Skin epidermis (tissue), 12 donors: ENCODE measurements around the gene HPX.

ENCODE experiments used
- H3K27ac ChIP-seq, 21 experiments: fragments of 200-600 bp; sonication (generic) in 11 of 21; one replicate each; pipeline ENCODE4 v1.5.0; 2020; ENCODE audit warnings: mild to moderate bottlenecking in 3 of 21, inconsistent platforms in 2 of 21, moderate library complexity in 2 of 21
- H3K4me3 ChIP-seq, 7 experiments: fragments of 200-600 bp; sonication (generic) in 2 of 7; one replicate each; pipeline ENCODE4 v1.5.0; 2020; ENCODE audit warnings: inconsistent platforms in 2 of 7, mild to moderate bottlenecking in 2 of 7, moderate library complexity in 1 of 7

Gene HPX

GRCh38 chr11:6420677-6421076 is 20.1 kb downstream of the HPX start:
- Histone ChIP-seq H3K27ac (no peak overlapping the region), H3K4me3 (no peak overlapping the region)

- peak within 1 kb of the TSS; percentile 16 to 92 (median 82) for H3K27ac ChIP-seq
- peak within 1 kb of the TSS; percentile 57 to 98 (median 86) for H3K4me3 ChIP-seq
Measured at GRCh38 chr11:6419009-6419631, 21.7 kb downstream of the HPX start, which contains the start of gene APBB1. Gene APBB1, minus strand, starts transcription at chr11:6419094. Its CDS starts 7,747 bp downstream, at chr11:6411347.

- peak overlapping the region; percentile 57 to 98 (median 86) for H3K4me3 ChIP-seq
Measured at GRCh38 chr11:6418557-6419008, 22.2 kb downstream of the HPX start.

GRCh38 chr11:6417907-6418556 is 22.8 kb downstream of the HPX start:
- H3K4me3 ChIP-seq = peak overlapping the region; percentile 57 to 98 (median 86)
- peak overlapping the region in 17 of 21 experiments; percentile 55 to 92 (median 83) for H3K27ac ChIP-seq

More at GRCh38 chr11:6418557-6419008, 22.2 kb downstream of the HPX start:
- H3K27ac ChIP-seq = peak overlapping the region; percentile 16 to 92 (median 82)

GRCh38 chr11:6415797-6416196 is 25.0 kb downstream of the HPX start:
- H3K27ac ChIP-seq = no peak overlapping the region
- no peak overlapping the region for H3K4me3 ChIP-seq

- no peak overlapping the region for H3K4me3 ChIP-seq
- H3K27ac ChIP-seq = peak overlapping the region in 6 of 21 experiments; percentile 2 to 54 (median 37)
Measured at GRCh38 chr11:6414874-6415328, 25.9 kb downstream of the HPX start.

- peak overlapping the region in 7 of 21 experiments; percentile 2 to 54 (median 39) for H3K27ac ChIP-seq
- H3K4me3 ChIP-seq = no peak overlapping the region
Measured at GRCh38 chr11:6413791-6414201, 27.0 kb downstream of the HPX start.

GRCh38 chr11:6411594-6412031 is 29.2 kb downstream of the HPX start:
- H3K4me3 ChIP-seq = no peak overlapping the region
- no peak overlapping the region for H3K27ac ChIP-seq

GRCh38 chr11:6410695-6411430 is 29.9 kb downstream of the HPX start:
- no peak overlapping the region for H3K27ac ChIP-seq
- no peak overlapping the region for H3K4me3 ChIP-seq

GRCh38 chr11:6406370-6406769 is 34.4 kb downstream of the HPX start:
- H3K4me3 ChIP-seq = no peak overlapping the region
- no peak overlapping the region for H3K27ac ChIP-seq

GRCh38 chr11:6405846-6406245 is 34.9 kb downstream of the HPX start:
- H3K27ac ChIP-seq = no peak overlapping the region
- no peak overlapping the region for H3K4me3 ChIP-seq

GRCh38 chr11:6405052-6405667 is 35.6 kb downstream of the HPX start:
- peak overlapping the region in 3 of 21 experiments; percentile 4 to 82 (median 71) for H3K27ac ChIP-seq
- H3K4me3 ChIP-seq = no peak overlapping the region

GRCh38 chr11:6404342-6405051 is 36.3 kb downstream of the HPX start:
- H3K27ac ChIP-seq = peak overlapping the region in 5 of 21 experiments; percentile 4 to 82 (median 71)
- no peak overlapping the region for H3K4me3 ChIP-seq

GRCh38 chr11:6403539-6403938 is 37.2 kb downstream of the HPX start:
- Histone ChIP-seq H3K4me3 (no peak overlapping the region), H3K27ac (peak overlapping the region in 8 of 21 experiments; percentile 16 to 82 (median 70))

GRCh38 chr11:6402561-6402981 is 38.2 kb downstream of the HPX start:
- Histone ChIP-seq H3K4me3 (no peak overlapping the region), H3K27ac (peak overlapping the region in 12 of 21 experiments; percentile 41 to 82 (median 55))

- H3K27ac ChIP-seq = peak overlapping the region in 11 of 21 experiments; percentile 41 to 82 (median 56)
- no peak overlapping the region for H3K4me3 ChIP-seq
Measured at GRCh38 chr11:6402061-6402470, 38.7 kb downstream of the HPX start.

GRCh38 chr11:6401464-6401863 is 39.3 kb downstream of the HPX start:
- Histone ChIP-seq H3K4me3 (no peak overlapping the region), H3K27ac (peak overlapping the region in 6 of 21 experiments; percentile 46 to 82 (median 72))

- Histone ChIP-seq H3K4me3 (no peak overlapping the region), H3K27ac (peak overlapping the region in 2 of 21 experiments; percentile 14 to 82)
Measured at GRCh38 chr11:6400431-6401345, 40.1 kb downstream of the HPX start.
